NOMO-1 (cell line): ENCODE data around the gene PDCD4.

Source experiments
- DNase-seq, 2 experiments: peaks; one replicate each; lab custom pipeline; 2025; ENCODE audit not compliant: unreplicated experiment in 2 of 2; lab: John Stamatoyannopoulos, UW

The PDCD4 gene

DNA sequence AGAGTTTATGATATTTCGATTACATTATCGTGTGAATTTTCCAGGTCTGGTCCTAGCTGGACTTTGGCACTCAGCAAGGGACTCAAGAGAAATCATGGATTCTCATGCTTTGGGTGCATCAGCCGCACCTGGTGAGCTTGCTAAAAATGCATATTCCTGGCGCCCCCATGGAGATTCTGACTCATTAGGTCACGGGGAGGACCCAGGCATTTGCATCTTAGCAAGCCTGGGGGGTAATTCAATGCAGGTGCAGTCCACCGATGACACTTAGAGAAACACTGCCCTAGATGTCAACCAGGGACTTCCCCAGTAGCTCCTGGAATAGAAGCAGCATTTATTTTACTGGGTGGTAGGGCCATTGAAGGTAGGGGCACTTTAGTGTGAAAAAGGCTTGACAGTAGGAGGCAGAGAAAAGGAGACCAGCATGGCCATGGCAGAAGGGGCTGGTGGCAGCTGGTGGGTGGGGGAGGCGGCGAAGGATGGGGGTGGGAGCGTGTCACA, 29.9 kb upstream of the PDCD4 start:
- DNase-seq = no peak

DNA sequence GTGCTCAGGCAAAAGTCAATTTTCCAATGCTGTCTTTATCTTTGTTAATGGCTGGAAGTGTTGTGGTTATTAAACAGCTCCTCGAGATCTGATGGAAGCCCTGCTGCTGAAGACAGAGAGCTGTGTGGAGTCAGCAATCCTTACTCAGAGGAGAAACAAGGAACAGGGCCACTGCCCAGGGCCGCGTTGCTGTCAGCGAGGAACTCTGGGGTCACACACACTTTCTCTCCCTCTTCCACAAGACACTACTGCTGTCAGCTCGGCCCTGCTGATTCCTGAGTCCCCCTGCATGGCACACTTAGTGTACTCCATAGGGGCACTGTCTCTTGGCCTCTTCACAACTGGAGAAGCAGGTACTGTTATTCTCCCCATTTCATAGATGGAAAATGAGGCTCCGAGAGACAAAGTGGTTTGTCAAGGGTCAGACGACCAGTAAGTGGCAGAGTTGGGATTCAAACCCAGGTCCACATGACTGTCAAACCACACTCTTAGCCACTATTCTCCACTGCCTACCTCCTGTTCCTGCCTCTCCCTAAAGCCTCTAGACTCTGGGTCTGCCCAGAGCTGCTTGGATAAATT, 29.3 kb upstream of the PDCD4 start:
- DNase-seq = no peak

DNA sequence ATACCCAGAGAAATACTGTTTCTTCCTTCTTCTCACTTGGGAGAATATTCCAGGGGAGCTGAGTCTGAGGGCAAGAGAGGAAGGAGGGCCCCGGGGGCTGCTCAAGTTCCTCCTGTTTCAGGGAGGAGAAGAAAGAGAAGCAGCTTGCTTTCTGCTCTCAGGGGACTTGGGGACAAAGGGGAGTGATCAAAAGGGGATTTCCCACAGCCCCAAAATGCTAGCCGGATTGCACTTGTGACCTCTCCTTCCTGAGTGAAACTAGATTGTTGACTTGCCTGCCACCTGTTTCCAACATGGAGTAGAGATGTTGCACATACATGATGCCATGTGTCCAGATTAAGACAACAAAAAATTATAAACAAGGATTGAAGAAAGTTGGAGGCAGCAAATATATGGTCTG, 28.7 kb upstream of the PDCD4 start:
- DNase-seq = peak in 1 of 2 experiments; percentile 35

DNA sequence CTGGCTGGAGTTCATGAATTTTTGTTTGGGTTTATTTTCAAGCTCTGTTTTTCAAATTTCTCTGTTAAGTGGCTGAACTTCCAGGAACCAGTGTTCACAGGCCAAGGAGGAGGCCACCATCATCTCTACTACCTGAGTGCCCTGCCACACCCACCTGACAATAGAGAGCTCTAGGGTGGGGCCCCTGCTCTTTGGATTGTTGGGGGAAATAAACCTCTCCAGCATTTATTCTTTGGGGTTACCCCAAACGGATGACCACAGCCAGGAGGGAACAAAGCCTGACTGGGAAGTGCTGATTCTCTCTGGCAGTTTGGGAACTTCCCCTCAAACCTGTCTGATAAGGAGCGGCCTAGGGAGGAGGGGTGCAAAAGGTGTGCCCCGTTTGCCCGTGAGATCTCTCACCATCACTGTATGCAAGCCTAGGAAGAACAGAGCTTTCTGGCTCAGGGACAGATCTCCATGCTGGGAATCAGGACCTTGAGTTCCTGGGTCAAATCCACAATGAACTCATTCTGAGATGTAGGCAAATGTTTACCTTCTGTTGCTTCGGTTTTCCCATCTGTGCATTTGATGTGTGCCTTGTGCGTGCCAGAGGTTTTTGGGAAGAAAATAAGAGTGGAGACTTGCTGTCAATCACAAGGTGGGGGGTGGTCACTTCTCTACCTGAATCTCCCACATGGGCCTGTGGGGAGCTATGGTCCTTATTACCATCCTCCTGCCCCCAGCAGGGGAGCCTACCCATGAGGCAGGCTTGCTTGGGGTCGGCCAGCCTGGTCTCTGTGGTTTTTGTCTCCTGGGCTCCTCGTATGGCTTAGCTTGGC, 27.7 kb upstream of the PDCD4 start:
- no peak for DNase-seq

DNA sequence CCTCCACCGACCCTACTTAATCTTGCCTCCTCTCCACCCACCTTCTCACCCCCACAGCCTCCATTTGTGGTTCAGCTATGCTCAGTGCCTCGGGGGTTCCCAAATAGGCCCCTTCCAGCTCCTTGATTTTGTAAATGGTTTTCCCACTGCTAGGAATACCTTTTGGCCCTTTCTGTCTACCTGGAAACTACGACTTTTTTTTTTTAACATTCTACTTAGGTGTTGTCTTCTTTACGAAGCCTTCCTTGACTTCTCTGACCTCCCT, 27.2 kb upstream of the PDCD4 start:
- DNase-seq = no peak

DNA sequence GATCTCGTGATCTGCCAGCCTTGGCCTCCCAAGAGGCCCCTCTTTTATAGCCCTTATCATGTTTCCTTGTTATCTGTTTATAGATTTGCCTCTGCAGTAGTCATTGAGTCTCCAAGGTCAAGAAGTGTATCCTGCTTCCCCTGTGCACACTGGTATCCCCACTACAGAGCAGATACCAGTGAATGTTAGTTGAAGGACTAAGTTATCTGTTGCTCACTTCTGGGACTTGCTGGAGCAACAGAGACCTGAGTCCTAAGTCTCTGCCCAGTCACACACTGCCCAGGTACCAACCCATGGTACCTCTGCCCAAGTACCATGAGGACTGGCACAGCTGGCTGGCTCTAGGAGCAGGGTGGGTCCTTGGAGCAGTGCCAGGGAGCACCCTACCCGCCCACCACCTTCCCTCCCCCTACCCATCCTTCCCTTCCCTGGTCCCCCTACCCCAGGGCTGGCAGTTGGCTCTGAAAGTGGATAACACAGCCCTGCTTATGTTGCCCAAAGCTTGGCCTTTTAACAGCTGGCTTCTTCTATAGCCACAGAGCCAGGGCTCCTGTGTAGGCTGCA, 26.5 kb upstream of the PDCD4 start:
- DNase-seq = no peak

DNA sequence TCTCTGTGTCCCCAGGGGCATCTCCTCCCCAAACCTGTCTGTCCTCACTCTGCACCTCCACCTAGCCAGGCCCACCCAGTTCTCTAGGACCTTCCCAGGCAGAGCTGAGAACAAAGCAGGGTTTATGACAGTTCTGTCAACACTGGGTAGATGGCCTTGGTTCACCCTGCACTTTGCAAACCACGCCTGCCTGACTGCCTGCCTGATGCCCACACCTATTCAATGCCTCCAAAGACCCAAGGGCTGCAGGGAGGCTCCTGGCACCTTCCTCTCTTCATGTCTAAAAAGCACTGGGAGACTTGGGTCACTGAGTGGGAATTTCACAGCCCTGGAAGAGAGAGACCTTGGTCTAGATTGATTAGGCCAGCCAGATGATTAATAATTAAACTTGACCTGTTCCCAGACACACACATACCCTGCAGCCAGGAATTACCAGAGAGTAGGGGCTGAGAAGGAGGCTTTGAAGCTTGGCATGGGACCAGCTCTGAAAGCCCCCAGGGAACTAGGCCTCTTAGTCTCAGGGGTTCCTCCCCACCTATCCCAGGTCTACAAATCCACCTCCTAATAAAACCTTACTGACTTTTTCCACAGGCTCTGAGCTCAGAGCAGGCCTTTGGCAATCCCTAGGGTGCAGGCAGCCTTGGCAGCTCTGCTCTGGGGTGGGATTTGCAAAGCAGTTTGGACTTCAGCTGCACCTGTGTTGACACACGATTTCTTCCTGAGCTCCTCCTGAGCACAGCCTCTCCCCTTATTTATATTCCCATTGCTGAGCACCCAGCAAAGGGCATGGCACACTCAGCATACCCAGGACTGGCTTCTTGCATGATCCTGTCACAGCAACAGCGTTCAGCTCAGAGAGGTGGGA, 25.7 kb upstream of the PDCD4 start:
- DNase-seq = no peak

DNA sequence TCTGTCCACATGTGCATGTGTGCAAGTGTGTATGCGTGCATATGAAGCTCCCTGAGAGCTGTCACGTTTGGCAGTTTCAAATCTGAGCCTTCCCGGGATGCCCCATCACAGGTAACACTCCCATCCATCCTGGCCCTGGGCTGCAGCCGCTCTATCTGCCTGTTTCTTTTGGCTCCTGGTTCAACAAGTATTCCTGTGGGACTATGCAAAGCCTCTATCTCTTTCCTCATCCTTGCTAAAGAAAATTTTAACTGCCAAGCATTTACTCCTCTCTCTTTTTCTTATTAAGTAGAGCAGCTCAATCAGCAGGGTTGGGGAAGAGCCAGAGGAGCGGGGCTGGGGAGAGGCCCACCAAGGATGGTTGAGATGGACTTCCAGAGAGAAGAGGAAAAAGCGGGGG, 24.4 kb upstream of the PDCD4 start:
- DNase-seq = no peak

DNA sequence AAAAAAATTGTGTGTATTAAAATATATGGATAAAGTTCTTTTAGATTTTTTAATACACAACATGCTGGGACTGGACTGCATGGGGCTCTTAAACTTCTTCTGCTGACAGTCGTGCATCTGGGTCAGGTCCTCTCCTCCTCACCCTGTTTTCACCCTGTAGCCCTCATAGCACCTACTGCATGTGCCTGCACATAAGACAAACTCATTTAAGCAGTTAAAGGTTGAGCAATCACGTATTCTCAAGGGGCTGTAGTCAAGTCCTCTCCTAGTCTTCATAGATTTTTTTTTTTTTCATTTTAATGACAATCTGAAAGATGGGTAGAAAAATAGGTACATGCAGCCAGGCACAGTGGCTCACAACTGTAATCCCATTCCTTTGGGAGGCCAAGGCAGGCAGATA, 23.6 kb upstream of the PDCD4 start:
- no peak for DNase-seq

DNA sequence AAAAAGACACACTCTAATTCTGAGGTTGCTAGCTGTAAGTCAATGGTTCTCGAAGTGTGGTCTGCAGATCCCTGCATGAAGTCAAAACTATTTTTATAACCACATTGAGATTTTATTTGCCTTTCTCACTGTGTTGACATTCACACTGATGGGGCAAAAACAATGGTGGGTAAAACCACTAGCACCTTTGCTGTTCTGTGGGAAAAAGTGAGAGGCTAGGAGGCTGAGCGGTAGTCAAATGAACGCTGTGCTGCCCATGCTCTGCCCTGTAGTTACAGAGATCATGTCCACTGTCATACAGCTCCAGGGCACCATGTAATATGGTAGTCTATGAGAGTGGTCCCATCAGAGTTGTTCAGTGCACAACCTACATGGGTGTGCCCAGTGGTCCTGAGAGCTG, 21.6 kb upstream of the PDCD4 start:
- DNase-seq = no peak

DNA sequence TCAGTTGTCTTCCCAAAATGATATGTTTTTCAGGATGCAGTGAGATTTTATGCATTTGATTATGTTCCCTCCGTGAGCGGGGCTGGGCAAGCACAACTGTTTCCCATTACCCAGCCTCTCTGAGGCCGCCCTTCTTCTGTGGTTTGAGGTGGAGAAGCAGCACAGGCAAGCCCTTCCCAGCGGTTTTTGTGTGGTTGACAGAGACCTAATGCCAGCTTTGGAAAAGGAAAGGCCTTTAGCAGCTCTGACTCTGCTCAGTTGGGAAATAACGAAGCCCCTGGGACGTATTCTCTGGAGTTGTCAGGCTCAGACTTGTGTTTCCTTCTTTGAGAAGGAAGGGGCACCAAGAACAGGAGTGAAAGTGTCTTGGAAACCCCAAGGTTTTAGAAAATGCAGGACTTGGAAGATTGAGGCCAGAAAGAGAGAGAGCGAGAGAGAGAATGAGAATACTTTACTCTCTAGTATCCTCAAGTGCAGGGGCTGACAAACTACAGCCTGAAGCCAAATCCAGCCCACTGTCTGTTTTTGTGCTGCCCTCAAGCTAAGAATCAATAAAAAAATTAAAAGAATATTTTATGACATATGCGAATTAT, 20.6 kb upstream of the PDCD4 start:
- DNase-seq = peak; percentile 53 to 55

DNA sequence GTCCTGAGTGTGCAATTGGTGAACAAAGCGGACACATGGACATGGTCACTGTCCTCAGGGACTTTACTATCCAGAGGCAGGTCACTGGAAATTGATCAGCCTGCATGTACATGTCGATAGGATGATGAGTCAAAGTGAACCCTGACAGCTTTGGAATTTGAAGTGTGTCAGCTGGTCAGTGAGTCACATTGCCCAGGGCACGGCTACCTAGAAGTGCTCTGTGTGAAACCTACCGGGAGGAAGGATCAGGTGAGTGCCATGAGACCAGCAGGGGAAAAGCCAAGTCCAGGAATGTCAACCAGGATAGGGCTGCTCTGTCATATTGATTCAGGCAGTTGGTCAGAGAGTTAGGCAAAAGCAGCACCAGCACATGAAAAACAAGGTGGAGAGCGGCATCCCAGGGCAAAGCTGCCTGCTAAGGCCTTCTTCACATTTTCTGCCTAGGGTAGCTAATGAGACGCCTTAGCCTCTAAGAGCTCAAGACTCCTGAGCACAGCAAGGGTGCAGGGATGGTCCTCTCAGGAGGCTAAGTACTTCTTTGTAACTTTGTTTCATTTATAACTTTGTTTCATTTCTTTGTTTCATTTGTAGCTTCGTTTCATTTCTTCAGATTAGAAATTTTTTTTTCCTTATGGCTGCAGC, 19.4 kb upstream of the PDCD4 start:
- DNase-seq = no peak

DNA sequence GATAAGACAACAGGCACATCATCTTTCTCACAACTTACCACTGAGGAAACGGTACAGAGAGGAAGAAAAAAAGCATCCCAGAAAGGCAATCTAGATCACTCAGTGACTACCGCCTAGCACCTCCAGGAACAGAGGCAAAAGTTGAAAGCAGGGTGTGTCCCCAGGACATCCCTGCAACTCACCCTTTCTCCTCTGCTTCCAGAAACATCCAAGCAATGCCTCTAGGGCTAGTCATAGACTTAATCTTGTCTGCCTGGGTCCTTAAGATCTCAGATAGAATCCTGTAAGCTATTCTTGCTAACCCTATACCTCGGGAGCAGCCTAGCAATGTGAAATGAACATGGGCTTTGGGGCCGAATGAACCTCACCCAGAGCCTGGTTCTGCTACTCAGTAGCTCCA, 18.8 kb upstream of the PDCD4 start:
- DNase-seq = no peak

DNA sequence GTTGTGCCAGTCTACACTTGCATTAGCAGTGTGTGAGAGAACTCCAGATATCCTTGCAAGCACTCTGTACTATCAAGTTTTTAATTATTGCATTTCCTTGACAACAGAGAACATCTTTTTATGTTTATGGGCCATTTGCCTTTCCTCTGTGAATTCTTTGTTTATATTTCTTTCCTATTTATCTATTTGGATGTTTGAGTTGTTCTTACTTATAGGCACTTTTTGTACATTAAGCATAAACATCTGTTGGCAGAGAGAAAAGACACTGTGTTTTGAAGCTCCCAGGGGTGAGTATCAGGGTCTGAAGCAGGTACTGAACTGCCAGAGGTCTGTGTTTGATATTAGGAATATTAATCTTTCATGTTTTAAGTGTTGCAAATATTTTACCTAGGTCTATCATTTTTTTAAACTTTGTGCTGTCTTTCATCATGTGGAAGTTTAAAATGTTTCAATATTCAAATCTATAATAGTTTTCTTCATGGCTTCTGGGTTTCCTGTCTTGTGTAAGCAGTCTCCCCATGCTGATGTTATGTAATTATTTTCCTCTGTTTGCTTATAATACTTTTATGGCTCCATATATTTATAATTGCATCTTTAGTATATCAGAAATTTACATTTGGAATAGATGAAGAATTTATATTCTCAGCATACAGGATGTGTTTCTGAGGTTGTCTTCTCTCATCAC, 17.7 kb upstream of the PDCD4 start:
- no peak for DNase-seq

DNA sequence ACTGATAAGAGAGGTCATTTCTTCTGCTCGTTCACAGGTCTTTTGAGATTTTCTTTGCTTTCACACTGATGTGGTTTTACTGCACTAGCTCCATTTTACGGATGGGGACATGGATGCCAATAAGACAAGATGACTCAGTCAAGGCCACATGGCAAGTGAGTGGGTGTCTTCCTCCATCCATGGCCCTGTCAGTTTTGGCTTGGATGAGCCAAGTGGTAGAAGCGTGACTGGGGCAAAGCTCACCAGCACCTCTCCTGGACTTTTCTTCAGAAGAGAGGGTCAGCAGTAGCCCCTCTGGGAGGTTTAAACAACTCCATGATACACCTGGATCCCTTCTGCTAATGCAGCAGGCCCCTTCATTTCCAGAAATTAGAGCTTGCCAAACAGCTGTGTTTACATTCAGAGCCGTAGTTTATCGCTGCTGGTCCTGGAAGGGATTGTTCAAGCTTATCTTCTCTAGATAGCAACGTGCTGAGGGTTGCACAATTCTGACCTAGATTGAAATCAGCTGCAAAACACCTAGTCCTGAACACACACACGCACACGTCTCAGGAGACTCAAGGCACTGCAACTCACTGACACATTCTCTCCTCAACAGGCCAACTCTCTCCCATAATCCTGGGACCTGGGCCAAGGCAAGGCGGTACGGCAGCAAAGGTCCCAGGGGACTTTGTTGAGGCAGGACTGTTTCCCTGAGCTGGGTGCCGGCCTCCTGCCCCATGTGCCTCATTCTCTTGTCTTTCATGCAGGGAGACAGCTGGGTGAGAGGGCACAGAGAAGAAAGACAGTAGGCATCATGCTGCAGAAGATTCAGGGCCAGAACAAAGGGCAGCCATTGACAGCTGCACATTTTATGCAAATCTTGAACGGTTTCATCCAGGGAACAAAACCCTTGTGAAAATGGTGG, 14.2 kb upstream of the PDCD4 start:
- DNase-seq = peak in 1 of 2 experiments; percentile 16

DNA sequence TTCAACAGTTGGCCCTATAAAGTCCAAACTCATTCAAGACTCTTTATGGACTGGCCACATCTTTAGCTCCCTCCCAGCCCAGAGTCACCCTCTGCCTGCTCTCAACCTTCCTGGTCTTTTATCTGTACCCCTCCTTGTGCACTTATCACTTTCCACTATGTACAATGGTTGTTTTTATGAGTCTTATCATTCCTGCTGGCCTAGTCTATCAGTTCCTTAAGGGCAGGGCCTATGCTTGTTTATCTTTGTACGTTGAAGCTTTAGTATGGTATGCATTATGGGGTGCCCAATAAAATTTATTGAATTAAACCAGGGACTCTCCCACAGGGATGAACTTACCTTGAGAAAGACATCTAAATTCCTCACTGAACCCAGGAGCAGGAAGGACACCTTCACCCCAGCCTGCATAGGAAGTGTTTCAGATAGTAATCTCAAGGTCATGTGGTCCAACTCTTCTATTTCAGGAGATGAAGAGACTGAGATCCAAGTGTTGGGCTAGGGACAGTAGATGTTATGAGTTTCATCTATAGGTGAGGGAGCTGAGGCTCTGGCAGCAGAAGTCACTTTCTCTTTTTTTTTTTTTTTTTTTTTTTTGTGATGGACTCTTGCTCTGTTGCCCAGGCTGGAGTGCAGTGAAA, 13.3 kb upstream of the PDCD4 start:
- no peak for DNase-seq

DNA sequence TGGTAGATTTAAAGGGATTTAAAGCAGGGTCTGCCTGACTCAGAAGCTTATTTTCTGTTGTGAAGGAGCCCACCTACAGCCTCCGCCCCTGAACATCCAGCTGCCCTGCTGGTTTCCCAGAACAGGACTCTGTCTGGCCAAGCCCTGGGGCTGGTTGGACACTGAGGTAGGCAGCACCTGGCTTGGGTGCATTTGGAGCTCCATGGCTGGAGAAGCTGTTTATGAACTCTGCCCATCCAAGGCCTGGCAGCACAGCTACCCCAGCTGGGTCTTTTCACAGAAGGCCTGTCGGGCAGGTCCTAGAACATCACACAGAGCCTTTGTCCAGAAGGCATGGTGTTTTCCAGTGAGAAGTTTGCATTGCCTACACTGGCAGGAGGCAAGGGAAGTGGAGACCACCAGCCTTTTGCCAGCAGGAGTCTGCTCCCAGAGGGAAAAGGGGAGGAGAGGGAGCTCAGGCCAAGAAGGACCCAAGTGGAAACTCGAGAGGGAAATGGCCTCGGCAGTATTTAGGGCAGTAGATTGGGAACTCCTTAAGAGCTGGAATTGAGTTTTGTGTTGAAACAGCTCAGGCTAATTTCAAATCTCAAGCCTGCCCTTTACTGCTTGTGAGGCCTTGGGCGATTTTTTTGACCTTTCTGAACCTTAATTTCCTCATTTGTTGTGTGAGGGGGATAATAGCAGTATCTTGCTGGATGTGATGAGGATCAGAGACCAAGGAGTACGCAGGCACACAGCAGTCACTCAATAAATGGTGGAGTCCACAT, 12.3 kb upstream of the PDCD4 start:
- peak in 1 of 2 experiments; percentile 82 for DNase-seq

DNA sequence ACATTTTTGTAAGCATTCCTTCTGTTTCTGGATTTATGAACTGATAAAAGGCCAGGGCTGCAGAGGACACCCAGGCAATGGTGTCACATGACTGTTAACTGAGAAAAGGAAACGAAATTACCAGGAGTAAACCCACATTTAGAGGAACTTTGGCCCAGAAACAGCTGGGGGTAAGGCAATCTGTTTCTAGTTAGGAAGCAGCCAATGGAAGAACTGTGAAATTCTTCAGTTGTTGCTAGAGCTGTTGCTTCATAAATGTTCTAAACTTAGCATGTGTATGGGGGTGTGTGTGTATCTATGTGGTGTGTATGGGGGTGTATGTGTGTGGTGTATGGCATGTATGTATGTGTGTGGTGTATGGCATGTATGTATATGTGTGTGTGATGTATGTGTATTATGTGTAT, 11.8 kb upstream of the PDCD4 start:
- peak; percentile 94 to 95 for DNase-seq
